Gastroesophageal sphincter (tissue), 3 donors: ENCODE results near the gene INTS7.

ENCODE experiments used
- EP300 ChIP-seq: sonication (generic); formaldehyde crosslinking; IDR thresholded peaks from one replicate; pipeline ENCODE4 v1.6.1; 2017; ENCODE audit warnings: antibody characterized with exemption, mild to moderate bottlenecking
- TF ChIP-seq, protein P1 (sequence below), 4 experiments: fragments of 200-600 bp in 2 of 4; fragments of 450-650 bp in 2 of 4; sonication (generic) in 1 of 4; IDR thresholded peaks; one replicate each; pipeline ENCODE4 v1.5.1; 2017 to 2019; ENCODE audit warnings: antibody characterized with exemption in 4 of 4, mild to moderate bottlenecking in 2 of 4, moderate library complexity in 2 of 4

DNA sequence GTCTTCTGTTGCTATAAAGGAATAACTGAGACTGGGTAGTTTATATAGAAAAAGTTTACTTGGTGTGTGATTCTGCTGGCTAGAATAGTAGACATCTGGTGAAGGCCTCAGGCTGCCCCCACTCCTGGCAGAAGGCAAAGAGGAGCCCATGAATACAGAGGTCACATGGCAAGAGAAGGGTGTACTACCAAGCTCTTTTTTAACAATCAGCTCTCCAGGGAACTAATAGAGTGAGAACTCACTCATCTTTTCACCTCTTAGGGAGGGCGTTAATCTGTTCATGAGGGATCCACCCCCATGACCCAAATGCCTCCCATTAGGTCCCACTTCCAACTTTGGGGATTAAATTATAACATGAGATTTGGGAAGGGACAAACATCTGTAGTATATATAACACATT, 9.5 kb upstream of the INTS7 start:
- TF ChIP-seq, protein P1, sequence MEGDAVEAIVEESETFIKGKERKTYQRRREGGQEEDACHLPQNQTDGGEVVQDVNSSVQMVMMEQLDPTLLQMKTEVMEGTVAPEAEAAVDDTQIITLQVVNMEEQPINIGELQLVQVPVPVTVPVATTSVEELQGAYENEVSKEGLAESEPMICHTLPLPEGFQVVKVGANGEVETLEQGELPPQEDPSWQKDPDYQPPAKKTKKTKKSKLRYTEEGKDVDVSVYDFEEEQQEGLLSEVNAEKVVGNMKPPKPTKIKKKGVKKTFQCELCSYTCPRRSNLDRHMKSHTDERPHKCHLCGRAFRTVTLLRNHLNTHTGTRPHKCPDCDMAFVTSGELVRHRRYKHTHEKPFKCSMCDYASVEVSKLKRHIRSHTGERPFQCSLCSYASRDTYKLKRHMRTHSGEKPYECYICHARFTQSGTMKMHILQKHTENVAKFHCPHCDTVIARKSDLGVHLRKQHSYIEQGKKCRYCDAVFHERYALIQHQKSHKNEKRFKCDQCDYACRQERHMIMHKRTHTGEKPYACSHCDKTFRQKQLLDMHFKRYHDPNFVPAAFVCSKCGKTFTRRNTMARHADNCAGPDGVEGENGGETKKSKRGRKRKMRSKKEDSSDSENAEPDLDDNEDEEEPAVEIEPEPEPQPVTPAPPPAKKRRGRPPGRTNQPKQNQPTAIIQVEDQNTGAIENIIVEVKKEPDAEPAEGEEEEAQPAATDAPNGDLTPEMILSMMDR (IDR thresholded peaks at IDR 0.05): no peak
- no peak for TF ChIP-seq EP300
